Kidney capillary endothelial cell (primary cell): ENCODE measurements around the gene VAPB.

Experiments used
- DNase-seq: peaks from one replicate; pipeline ENCODE4 v3.0.0-alpha.2; 2018; ENCODE audit warnings: low spot score

VAPB gene

DNA sequence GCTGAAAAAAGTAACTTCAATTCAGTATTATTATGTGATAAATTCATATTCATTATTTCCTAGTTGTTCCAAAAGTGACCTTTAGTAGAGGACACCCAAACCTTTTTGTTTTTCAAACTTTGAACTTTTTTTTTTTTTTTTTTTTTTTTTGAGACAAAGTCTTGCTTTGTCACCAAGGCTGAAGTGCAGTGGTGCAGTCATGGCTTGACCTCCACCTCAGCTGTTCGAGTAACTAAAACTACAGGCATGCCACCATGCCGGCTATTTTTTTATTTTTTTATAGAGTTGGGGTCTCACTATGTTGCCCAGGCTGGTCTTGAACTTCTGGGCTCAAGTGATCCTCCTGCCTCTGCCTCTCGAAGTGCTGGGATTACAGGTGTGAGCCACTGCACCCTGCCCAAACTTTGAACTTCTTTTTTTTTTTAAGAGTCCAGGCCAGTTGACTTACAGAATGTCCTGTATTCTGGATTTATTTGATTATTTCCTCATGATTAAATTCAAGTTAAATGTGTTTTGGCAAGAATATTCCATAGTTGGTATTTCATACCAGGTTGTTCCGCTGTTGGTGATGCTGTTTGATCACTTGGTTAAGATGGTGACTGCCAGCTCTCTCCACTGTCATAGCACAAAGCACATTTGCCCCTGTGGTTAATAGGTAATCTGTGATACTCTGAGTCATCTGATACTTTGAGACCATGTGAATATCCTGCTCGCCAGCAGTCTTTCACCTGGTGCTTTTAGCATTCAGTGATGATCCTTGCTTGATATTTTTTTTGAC, 48.0 kb downstream of the VAPB start:
- no peak for DNase-seq

- DNase-seq, result no peak
Observed at GRCh38 chr20:58438970-58439808, 50.2 kb downstream of the VAPB start.

DNA sequence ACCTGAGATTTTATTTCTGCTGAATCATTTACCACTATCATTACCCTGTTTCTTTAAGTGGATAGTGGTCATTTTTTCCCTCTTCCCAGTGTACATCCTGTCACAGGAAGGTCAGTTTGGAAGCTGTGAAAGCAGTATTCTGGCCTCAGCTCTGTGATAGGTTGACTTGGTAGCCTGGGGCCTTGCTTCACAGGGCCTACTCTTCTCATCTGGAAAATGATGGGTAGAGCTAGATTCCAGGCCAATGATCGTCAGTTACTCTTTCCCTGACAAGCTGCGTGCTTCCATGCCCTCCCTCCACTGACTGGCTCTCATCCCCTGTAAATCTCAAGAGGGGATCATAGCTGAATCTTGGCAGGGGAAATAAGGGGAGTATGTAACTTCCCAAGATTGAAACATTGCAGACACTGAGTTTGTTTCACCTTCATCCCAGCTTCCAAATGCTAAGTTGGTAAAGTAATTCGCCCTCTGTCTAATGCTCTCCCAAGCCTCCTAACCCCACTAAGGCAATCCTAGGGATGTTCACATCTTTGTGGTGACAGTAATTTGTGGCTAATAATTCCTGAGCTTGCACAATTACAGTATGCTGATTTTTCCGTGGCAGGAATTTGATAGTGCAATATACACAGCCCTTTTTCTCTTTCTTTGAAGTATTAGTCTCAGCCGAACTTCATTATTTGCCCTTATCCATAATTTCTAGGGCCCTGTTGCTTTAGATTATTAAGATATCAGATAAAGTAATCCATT, 51.2 kb downstream of the VAPB start:
- peak; percentile 38 for DNase-seq

- no peak for DNase-seq
Observed at GRCh38 chr20:58441723-58442122, 52.7 kb downstream of the VAPB start.

DNA sequence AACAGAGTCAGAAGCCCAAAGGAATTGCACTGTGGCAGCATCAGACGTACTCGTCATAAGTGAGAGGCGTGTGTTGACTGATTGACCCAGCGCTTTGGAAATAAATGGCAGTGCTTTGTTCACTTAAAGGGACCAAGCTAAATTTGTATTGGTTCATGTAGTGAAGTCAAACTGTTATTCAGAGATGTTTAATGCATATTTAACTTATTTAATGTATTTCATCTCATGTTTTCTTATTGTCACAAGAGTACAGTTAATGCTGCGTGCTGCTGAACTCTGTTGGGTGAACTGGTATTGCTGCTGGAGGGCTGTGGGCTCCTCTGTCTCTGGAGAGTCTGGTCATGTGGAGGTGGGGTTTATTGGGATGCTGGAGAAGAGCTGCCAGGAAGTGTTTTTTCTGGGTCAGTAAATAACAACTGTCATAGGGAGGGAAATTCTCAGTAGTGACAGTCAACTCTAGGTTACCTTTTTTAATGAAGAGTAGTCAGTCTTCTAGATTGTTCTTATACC, 55.8 kb downstream of the VAPB start:
- no peak for DNase-seq

- DNase-seq, result no peak
Observed at GRCh38 chr20:58446264-58446959, 57.4 kb downstream of the VAPB start.

- no peak for DNase-seq
Observed at GRCh38 chr20:58446960-58447265, 57.9 kb downstream of the VAPB start.

- peak; percentile 64 for DNase-seq
Observed at GRCh38 chr20:58447511-58448391, 58.7 kb downstream of the VAPB start.

DNA sequence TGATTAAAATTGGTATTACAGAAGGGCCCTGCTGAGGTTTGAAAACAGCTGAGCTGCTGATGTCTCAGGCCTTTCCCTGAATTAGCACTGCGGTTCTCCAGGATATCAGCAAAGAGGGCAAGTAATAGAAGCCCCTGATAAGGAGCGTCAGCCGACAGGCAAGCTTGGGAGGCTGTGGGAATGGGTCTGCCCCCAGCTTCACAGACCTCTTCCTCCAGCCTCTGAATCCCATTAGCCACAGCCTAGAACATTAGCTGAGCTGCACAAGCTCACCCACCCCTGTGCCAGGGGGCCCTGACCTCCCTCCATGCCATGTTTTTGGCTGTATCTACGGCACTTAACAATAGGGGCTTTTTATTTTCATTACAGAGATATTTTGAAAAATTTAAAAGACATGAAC, 59.9 kb downstream of the VAPB start:
- no peak for DNase-seq

DNA sequence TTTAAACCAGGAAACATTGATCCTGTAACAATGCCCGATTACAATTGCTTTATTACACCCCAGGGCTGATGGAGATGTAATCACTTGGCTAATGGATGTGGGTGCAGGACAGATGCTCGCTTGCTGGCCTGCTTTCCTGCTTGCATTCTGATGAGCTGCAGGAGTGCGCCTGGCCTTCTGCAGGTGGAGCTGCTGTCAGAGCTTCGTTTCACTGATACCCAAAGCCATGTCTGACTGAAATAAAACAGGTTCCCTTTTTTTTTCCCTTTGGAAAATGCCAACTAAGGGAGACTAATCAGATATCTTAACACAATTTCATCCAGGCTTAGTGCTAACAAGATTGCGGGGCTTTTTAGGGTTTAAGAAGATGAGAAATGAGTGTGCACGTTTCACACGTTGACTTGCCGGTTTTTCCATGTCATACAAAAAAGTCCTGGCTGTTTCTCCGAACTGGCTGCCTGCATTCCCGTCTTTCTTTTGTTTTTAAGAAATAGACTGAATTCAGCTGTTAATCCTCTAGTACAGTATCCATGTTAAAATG, 60.7 kb downstream of the VAPB start:
- no peak for DNase-seq

- no peak for DNase-seq
Observed at GRCh38 chr20:58450254-58450653, 61.2 kb downstream of the VAPB start.

DNA sequence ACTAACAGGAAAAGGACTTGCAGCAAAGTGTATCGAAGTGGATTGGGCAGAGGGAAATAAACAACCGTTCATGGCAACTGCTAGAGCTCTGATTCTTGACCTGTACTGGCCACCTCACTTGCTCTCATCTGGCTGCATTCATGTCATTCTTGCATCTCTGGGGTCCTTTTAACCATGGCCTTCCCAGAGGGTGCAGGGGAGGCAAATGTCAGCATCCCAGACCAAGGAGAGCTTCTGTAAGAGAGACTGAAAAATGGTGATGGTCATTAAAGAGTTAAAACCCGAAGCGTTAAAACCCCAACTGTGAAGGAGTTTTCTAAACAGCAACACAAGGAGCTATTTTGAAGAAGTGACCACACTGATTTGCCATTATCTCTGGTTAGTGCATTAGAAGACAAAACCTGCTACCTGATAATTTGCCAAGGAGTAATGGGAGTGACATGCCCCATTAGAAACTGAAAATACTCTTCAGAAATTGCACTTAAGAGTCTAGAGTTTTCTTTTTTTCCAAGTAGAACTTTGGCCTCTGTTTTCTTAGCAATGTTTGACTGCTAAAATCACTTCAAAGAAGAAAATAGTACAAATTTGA, 63.7 kb downstream of the VAPB start:
- no peak for DNase-seq

DNA sequence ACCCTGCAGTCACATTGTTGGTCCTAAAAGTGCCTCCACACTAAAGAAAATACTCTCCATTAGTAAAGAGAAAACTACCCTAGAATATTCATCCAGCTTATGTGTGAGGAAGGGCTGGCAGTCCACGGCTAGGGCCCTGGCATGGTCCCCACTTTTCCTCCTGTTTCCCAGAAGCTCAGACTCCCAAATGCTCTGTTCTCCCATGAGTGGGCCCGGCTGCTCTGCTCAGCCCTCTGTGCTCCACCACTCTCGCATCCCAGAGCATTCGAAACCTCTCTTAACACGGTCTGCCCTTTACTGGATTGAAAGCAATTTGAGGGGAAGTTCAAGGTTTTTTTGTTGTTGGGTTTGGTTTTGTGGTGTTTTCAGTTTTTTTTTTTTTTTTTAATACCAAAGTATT, 64.4 kb downstream of the VAPB start:
- DNase-seq, result no peak

GRCh38 chr20:58454460-58454859, 65.4 kb downstream of the VAPB start:
- DNase-seq, result no peak

- no peak for DNase-seq
Observed at GRCh38 chr20:58457083-58457695, 68.2 kb downstream of the VAPB start.

DNA sequence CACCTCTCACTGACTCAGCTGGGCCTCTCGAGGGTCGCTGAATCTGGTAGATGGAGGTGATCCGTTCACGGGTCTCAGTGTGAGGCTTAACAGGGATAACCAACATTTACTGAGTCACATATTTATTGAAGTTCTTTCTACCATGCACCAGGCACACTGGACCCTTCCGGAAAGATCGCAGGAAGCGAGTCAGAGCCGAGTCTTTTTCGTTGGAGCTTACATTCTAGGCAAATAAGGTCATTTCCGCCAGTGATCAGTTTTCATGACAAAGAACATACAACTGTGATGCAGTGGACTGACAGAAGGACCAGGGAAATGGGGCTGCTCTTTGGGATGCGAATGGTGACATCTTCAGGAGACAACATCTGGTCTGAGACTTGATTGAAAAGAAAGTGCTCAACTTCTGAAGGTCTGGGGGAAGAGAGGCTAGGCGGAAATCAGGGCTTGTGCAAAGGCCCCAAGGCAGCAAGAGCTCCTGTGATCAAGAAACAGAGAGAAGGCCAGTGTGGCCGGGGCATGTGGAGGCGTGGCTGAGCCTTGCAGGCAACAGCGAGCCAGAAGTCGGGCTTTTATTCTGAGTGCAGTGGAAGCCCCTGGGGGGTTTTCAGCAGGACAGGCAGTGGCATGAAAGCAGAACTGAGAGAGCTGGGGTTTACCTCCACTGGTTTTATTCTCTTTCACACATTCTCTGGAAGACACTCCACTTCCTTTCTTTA, 69.5 kb downstream of the VAPB start:
- DNase-seq, result peak; percentile 84

DNA sequence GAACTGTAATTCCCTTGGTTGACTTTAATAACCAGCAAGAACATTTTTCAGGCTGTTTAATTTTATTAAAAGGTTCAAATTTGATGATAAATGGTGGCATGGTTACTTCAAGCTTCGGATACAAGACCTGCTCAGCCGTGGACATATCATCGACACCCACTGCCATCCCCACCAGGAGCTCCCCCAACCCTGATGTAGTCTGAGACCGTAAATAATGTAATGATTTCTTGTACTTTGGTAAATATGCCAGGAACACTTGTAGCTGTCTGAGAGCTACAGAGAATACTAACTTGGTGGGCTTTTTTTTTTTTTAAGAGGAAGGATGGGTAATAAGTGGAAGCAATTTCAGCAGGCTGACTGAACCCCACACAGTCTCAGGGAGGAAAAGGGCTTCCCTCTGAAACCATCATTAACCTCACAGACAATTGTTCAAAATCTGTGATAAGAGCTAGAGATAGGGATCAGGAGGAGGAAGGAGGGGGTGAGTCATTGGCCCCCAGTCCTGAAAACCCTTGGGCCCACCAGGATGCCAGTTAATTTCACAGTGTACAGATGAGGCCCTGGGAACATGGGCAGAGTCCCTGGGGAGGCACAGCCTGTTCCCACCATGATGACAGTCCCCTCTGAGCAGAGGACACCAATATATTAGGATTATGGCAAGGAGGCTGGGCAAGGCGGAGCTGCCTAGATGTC, 70.2 kb downstream of the VAPB start:
- DNase-seq, result no peak

- DNase-seq, result no peak
Observed at GRCh38 chr20:58461104-58461503, 72.1 kb downstream of the VAPB start.

GRCh38 chr20:58461899-58462298, 72.9 kb downstream of the VAPB start:
- DNase-seq, result no peak
